GM19463 (cell line): ENCODE results near the gene BPIFA3.

Experiments used
- ATAC-seq: cut with Tn5 transposase; IDR thresholded peaks from one replicate; pipeline ENCODE4 v1.9.1; 2021; ENCODE audit warnings: mild to moderate bottlenecking, moderate library complexity; ENCODE audit not compliant: unreplicated experiment

BPIFA3 gene

DNA sequence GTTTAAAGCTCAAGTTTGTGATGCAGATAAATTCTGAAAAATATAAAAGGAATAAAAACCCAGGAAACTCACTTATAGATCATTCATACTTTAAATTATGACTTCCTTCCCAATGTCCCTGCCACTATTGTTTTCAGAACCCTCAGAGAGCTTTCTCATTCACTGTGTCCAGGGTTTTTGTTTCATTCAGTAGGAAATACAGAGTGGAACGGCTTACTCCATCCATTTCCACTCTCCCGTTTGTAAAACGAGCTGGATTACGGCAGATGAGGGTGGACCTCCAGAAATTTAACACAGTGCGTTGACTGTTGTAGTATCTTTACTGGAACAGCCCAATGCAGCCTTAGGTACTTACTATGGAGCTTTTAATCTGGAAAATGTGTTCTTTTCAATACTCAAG, 42.2 kb downstream of the BPIFA3 start:
- no peak for ATAC-seq

DNA sequence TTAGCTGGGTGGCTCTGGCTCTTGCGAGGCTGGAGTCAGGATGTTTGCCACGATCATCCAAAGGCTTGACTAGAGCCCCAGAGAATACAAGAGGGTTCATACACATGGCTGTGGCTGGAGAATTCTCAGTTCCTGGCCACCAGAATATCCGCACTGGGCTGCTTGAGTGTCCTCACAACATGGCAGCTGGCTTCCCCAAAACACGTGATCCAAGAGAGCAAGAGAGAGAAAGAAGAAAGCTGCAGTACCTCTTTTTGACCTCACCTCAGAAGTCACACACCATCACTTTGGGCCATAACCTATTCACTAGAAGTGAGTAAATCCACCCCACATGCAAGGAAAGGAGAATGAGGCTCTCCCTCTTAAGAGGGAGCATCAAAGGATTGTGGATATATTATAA, 44.3 kb downstream of the BPIFA3 start:
- ATAC-seq = no peak

DNA sequence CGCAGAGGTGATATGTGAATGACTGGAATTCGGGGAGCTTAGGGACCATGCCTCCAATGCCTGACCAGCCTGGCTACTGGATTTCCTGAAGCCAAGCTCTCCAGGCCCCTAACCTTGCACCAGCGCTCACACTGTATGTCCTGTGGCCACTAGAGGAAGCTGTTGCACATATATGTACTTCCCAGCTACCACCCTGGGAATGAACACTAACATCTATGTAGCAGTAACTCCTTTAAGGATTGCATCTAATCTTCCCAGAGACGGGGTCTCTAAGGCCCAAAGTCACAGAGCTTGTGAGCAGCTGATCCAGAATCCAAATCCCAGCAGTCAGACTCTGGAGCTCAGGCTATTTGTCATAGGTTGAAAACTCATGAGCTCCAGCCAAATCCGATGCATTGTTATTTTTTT, 45.5 kb downstream of the BPIFA3 start:
- no peak for ATAC-seq

DNA sequence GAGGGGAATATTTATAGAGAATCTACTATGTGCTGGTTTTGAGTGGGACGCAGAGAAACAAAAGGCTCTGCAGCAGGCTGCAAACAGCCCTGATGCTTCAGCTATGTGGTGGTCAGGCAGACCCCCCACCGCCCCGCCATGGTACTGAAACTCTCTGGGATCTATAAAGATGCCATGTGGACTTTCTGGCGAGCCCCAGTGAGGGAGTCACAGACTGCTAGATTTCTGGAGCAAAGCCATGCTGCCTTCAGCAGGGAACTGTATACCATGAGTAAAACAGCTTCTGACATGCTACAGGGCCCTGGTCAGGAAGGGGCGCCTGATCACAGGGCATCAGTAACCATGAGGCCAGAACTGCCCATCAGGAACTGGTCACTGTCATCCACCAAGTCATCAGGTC, 46.6 kb downstream of the BPIFA3 start:
- no peak for ATAC-seq

DNA sequence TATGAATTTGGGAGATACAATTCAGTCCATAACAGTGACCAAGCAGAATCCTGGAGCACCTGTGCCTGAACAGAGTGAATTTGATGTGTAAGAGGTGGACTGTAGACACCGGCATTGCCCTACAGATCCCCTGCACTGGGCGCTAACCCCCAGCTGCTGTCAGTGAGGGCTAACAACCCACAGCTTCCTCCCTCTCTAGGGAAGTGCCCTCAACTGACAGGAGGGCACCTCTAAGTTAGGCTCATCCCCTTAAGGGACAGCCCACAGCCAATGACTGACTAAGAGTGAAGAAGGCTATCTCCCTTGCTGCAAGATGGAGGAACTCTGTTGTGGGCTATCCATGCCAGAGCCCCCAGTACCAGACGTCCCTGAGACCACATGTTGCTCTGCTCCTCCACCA, 50.5 kb downstream of the BPIFA3 start:
- ATAC-seq = no peak

DNA sequence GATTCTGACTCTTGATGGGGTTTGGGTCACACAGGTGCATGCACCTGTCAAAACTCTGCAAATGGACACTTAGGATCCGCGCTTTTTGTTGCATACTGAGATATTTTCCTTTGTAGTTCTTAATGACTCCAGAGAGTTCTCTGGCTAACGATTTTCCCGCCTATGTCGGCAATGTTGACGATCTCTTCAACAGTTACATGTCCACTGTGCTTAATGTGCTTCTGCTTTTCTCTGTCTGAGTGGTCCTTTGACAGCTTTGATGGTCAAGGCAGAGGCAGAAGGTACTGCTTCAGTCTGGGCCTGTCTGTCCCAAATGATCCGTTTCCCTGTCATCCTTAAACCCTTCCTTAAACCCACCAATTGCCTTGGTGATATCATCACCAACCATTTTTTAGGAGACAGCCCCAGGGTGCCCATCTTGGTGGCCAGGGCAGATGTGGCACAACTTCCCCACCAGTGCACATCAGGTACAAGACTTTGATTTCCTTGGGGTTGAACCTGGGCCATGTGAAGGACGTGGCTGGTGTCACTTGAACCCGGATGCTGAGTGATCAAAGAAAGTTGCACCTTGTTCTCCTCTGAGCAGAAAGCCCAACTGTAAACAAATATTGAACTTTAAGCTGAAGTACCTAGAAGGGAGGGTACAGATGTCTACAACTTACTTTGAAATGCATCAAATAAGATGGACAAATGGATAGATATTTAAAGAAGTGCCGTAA, 55.2 kb downstream of the BPIFA3 start:
- ATAC-seq = no peak

DNA sequence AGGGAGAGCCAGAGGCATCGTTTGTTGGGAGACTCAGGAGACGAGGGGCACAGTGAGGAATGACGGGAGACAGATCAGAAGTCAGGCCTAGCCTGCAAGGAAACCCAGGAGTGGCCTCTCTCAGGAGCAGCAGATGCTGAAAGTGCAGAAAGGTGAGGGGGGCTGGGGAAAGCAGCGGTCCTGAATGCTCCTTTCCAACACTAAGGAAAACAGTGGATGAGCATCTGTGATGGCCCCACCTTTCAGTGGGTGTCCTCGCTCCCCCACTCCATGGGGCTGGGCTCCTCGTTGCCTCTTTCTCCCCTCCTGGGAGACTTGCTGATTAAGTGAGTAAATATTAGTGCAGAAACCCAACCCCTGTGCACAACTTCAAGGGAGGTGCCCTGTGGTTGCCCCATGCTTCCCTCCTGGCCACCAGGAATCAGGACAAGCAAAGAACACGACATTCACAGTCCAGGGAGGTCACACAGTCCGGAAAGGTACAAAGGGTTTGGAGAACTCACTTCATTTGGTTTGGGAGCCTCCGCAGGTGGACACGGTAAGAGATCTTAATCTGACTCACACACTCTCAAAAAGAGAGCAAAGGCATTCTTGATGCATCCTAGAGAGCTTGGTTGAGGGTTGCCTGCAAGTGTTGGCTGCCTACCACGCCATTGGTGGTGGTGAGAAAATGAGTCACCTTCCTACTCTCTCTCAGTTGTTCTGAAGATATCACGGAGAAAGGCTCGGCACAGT, 56.1 kb downstream of the BPIFA3 start:
- no peak for ATAC-seq

DNA sequence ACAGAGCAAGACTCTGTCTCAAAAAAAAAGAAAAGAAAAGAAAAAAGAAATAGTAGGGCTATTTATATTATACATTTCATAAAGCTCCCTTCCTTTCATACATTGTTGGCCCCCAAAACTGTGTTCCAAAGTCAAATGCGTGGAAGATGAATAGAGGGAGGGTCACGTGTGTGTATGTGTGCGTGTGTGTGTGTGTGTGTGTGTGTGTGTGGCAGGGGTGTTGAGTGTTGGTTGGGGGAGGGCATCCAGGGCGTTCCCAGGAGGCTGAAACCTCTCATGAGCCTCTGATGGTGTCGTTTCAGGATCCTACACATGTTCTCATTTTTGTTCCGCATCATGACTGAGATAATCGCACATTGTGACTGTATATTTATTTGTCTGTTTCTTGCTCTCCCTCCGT, 58.1 kb downstream of the BPIFA3 start:
- ATAC-seq = no peak

DNA sequence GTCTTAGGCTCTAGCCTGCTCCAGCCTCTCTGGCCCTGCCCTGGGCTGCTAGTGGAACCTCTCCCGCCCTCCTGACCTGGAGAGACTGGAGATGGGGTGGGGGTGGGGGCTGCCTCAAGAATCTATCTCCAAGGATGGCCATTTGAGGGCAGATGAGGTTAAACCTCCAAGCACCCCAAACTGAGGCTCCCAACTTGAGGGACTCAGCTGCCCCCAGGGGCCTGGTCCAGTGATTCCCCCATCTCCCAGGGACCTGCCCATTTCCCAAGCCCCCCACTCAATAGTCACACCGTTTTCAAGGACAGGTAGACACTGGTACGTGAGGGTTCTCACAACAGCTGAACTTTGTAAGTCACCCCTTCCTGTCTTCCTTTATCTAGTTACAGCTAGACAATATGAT, 58.7 kb downstream of the BPIFA3 start:
- no peak for ATAC-seq

DNA sequence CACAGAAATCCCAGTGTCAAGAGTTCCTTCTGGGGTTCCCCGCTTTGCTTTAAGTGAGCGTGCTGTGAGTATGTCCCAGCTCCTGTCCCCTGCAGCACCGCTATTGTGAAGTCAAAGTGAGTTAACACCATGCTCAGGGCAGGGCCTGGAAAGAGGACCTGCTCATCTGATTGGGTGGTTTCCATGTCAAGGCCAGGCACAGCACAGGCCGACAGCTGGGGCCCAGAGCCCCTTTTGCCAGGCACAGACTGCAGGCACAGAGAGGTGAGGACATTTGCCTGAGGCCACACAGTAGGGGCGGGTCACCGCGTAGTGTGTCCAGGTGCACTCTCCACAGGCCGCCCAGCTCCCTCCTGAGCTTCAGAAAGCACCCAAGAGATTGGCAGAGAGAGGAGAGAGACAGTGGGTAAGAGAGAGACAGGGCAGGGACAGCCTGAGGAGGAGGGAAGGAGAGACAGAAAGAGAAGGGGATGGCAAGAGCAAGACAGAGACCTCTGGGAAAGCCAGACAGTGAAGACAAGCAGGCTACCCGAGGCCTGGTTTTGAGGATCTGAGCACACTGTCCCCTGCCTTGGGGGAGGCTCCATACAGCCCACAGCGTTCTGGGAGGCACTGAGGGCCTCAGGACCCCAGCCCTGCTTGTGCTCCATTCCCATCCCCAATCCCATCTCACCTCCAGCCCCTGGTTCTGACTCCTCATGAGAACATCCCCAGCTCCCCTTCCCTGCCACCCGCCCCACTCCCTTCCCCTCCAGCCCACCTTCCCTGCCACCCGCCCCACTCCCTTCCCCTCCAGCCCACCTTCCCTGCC, 59.4 kb downstream of the BPIFA3 start:
- ATAC-seq = no peak
